ENCODE measurements around the gene FN1.

DNA sequence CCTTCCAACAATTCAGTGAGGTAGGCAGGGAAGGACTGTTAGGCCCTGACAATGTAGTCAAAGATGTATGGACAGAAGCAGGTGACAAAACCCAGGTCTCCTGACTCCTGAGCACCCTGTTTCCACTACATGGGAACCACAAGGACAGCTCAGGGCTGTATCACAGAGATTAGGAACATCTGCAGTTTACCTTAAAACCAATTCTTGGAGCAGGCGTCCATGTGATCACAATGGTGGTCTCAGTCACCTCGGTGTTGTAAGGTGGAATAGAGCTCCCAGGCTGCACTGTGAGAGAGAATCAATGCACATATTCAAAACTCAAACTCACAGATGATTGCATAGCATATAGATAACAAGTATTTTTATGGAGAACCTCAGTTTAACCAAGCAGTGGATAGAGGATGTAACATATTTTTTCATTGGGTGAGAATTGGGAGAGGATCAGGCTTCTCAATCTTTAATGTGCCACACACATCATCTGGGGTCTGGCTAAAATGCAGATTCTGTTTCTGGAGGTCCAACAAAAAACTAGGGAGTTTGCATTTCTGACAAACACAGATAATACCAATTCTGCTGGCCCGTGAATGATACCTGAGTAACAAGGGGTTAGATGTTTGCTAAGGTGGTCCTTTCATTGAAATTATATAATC lies 36.7 kb downstream of the FN1 start:
- TF ChIP-seq TAF1 (IDR thresholded peaks at IDR 0.05; ENCODE audit: low read depth, low read length) (no peak), POLR2A (IDR thresholded peaks at IDR 0.05; ENCODE audit: low read depth, low read length) (no peak), POLR2AphosphoS5 (IDR thresholded peaks at IDR 0.05; ENCODE audit: low read depth, low read length) (no peak), SPI1 (IDR thresholded peaks at IDR 0.05; ENCODE audit: low read depth, low read length) (no peak), PAX5 (IDR thresholded peaks at IDR 0.05; ENCODE audit: insufficient read depth, low read length, severe bottlenecking) (no peak)

All from GM12891 (cell line).